HepG2 (cell line): ENCODE data around the gene ACSS1. TPM values are rescaled to one million over a fixed set of nuclear protein-coding genes. Genes with fewer than 3 reads are reported as not detected.

Experiments
- GABPB1 ChIP-seq: IDR thresholded peaks from 2 replicates; pipeline ENCODE4 v1.6.1; 2016; ENCODE audit warnings: mild to moderate bottlenecking, missing genetic modification reagents, moderate library complexity, missing compliant biosample characterization
- GPBP1L1 ChIP-seq: sonication (generic); formaldehyde crosslinking; IDR thresholded peaks from 2 replicates; pipeline ENCODE4 v1.5.0; 2020; ENCODE audit warnings: mild to moderate bottlenecking, missing genetic modification reagents
- IRX3 ChIP-seq: sonication (generic); formaldehyde crosslinking; IDR thresholded peaks from 2 replicates; pipeline ENCODE4 v1.8.1; 2023; ENCODE audit warnings: mild to moderate bottlenecking, low read depth, missing genetic modification reagents, borderline replicate concordance
- KDM2A ChIP-seq: sonication (generic); formaldehyde crosslinking; IDR thresholded peaks from 2 replicates; pipeline ENCODE4 v1.4.0; 2020; ENCODE audit warnings: low read depth, missing genetic modification reagents, borderline replicate concordance
- MBNL3 ChIP-seq: fragments of 250-450 bp; sonication (Bioruptor Pico); conservative IDR thresholded peaks from 2 replicates; pipeline ENCODE4 v1.8.0; 2022; ENCODE audit warnings: mild to moderate bottlenecking, inconsistent platforms
- ONECUT2 ChIP-seq: sonication (generic); formaldehyde crosslinking; IDR thresholded peaks from 2 replicates; pipeline ENCODE4 v1.4.0; 2020; ENCODE audit warnings: missing genetic modification reagents
- RBFOX2 ChIP-seq: fragments of 200-400 bp; formaldehyde crosslinking; IDR thresholded peaks from 2 replicates; pipeline ENCODE4 v1.6.1; 2017; ENCODE audit warnings: low read depth, mild to moderate bottlenecking, low read length
- SOX13 ChIP-seq, 3 experiments: fragments of 450-650 bp in 1 of 3; sonication (generic) in 1 of 3; formaldehyde crosslinking in 1 of 3; IDR thresholded peaks in 2 of 3; conservative IDR thresholded peaks in 1 of 3; 2 replicates each; pipeline versions ENCODE4 v1.5.0 to v1.6.1; 2016 to 2020; ENCODE audit warnings: antibody characterized with exemption in 1 of 3, mild to moderate bottlenecking in 1 of 3, missing compliant biosample characterization in 1 of 3, missing genetic modification reagents in 1 of 3, moderate library complexity in 1 of 3
- SOX5 ChIP-seq: IDR thresholded peaks from 2 replicates; pipeline ENCODE4 v1.6.1; 2016; ENCODE audit warnings: borderline replicate concordance
- SP2 ChIP-seq: sonication (generic); formaldehyde crosslinking; IDR thresholded peaks from 2 replicates; pipeline ENCODE4 v1.5.1; 2020; ENCODE audit warnings: mild to moderate bottlenecking, missing genetic modification reagents
- SRY ChIP-seq: sonication (generic); formaldehyde crosslinking; IDR thresholded peaks from 2 replicates; pipeline ENCODE4 v1.8.0; 2022; ENCODE audit warnings: mild to moderate bottlenecking, missing genetic modification reagents
- ZBTB4 ChIP-seq: sonication (generic); formaldehyde crosslinking; IDR thresholded peaks from 2 replicates; pipeline ENCODE4 v1.4.0; 2020; ENCODE audit warnings: missing genetic modification reagents, mild to moderate bottlenecking, borderline replicate concordance
- ZEB1 ChIP-seq: IDR thresholded peaks from 2 replicates; pipeline ENCODE4 v1.6.1; 2012; ENCODE audit warnings: mild to moderate bottlenecking, low read depth, inconsistent platforms; ENCODE audit not compliant: insufficient replicate concordance
- ZNF138 ChIP-seq: sonication (generic); formaldehyde crosslinking; IDR thresholded peaks from 2 replicates; pipeline ENCODE4 v1.5.0; 2020; ENCODE audit warnings: mild to moderate bottlenecking, low read depth, missing genetic modification reagents
- ZNF160 ChIP-seq: sonication (generic); formaldehyde crosslinking; IDR thresholded peaks from 2 replicates; pipeline ENCODE4 v1.8.0; 2022; ENCODE audit warnings: mild to moderate bottlenecking, inconsistent platforms, missing genetic modification reagents
- ZNF225 ChIP-seq: sonication (generic); formaldehyde crosslinking; IDR thresholded peaks from 2 replicates; pipeline ENCODE4 v1.4.0; 2020; ENCODE audit warnings: mild to moderate bottlenecking, missing genetic modification reagents
- ZNF629 ChIP-seq: sonication (generic); formaldehyde crosslinking; conservative IDR thresholded peaks from 2 replicates; pipeline ENCODE4 v1.5.0; 2020; ENCODE audit warnings: missing genetic modification reagents
- ZNF747 ChIP-seq: sonication (generic); formaldehyde crosslinking; IDR thresholded peaks from 2 replicates; pipeline ENCODE4 v1.8.1; 2023; ENCODE audit warnings: missing genetic modification reagents, mild to moderate bottlenecking, borderline replicate concordance
- ZNF891 ChIP-seq: sonication (generic); formaldehyde crosslinking; IDR thresholded peaks from 2 replicates; pipeline ENCODE4 v1.5.0; 2020; ENCODE audit warnings: mild to moderate bottlenecking, missing genetic modification reagents
- ZSCAN12 ChIP-seq: sonication (generic); formaldehyde crosslinking; IDR thresholded peaks from 2 replicates; pipeline ENCODE4 v1.9.0; 2021; ENCODE audit warnings: mild to moderate bottlenecking, missing genetic modification reagents
- polyA plus RNA-seq, 8 experiments: library from polyadenylated mRNA; depleted of rRNA in 3 of 8; stranded (reverse) in 7 of 8; unstranded in 1 of 8; fragments of >200 nt; fragmentation: Illumina TruSeq in 4 of 8; extraction: Trizol in 4 of 8; gene quantifications; 2 replicates each; pipeline versions ENCODE4 v1.2.1 to v1.2.3, GENCODE V29; 2011 to 2016; ENCODE audit warnings: low read depth in 4 of 8, missing spikeins in 1 of 8, mixed read lengths in 1 of 8; ENCODE audit not compliant: insufficient read depth in 1 of 8
- total RNA-seq, 5 experiments: library from RNA; depleted of rRNA; stranded (reverse); fragments of >200 nt; fragmentation: Illumina TruSeq; extraction: Trizol; gene quantifications; 2 replicates each; pipeline ENCODE4 v1.2.3, GENCODE V29; 2016; ENCODE audit warnings: low read depth in 1 of 5
- TF ChIP-seq, protein P1 (sequence below): sonication (generic); formaldehyde crosslinking; conservative IDR thresholded peaks from 2 replicates; pipeline ENCODE4 v1.8.1; 2023; ENCODE audit warnings: missing genetic modification reagents

The ACSS1 gene
- total and polyA plus RNA-seq, 2 of the 13 experiments (the other 11 are each of a cell fraction or from before 2014, with no cell fraction given) = 15.2 to 41.6 TPM

- TF ChIP-seq, protein P1, sequence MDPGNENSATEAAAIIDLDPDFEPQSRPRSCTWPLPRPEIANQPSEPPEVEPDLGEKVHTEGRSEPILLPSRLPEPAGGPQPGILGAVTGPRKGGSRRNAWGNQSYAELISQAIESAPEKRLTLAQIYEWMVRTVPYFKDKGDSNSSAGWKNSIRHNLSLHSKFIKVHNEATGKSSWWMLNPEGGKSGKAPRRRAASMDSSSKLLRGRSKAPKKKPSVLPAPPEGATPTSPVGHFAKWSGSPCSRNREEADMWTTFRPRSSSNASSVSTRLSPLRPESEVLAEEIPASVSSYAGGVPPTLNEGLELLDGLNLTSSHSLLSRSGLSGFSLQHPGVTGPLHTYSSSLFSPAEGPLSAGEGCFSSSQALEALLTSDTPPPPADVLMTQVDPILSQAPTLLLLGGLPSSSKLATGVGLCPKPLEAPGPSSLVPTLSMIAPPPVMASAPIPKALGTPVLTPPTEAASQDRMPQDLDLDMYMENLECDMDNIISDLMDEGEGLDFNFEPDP (CRISPR knock-in tag) = no peak
- TF ChIP-seq GABPB1 (CRISPR knock-in tag) (peak; percentile 77), ZNF747 (0 out of 2 replicates have a peak, but pooled peaks have one; percentile 35), SOX13 (IDR thresholded peaks at IDR 0.05) (no peak), SOX13 (CRISPR knock-in tag; conservative IDR thresholded peaks at IDR 0.05 in 1 of 2, IDR thresholded peaks at IDR 0.05 in 1 of 2) (0 out of 4 replicates have a peak, but pooled peaks of 1 of the 2 experiments have one; percentile 24), MBNL3 (CRISPR knock-in tag) (no peak), SOX5 (CRISPR knock-in tag) (peak; percentile 27; the same call in 1 of the 2 replicates), ZEB1 (no peak), GPBP1L1 (CRISPR knock-in tag) (no peak), ZBTB4 (CRISPR knock-in tag) (no peak), IRX3 (CRISPR knock-in tag) (0 out of 2 replicates have a peak, but pooled peaks have one; percentile 20), ZSCAN12 (CRISPR knock-in tag) (no peak), ONECUT2 (CRISPR knock-in tag) (no peak), SRY (peak; percentile 78; the same call in 1 of the 2 replicates), ZNF160 (CRISPR knock-in tag) (no peak), ZNF225 (no peak), RBFOX2 (no peak), SP2 (CRISPR knock-in tag) (peak; percentile 41; the same call in 1 of the 2 replicates), ZNF629 (CRISPR knock-in tag) (no peak), KDM2A (CRISPR knock-in tag) (peak; percentile 37; the same call in 1 of the 2 replicates), ZNF891 (peak; percentile 86), ZNF138 (peak; percentile 83; the same call in 1 of the 2 replicates)
These were observed 23.3 kb upstream of the ACSS1 start (continued) for GRCh38 chr20:25081065-25081729.
